SK-N-SH (cell line): Measurements from ENCODE around the gene CEP170. TPM values are rescaled to one million over a fixed set of nuclear protein-coding genes. Genes with fewer than 3 reads are reported as not detected.

Experiments
- CTCF ChIA-PET: fragments of 300-600, 350-600 bp; formaldehyde crosslinking; extraction: SDS; loops from one replicate; lab custom pipeline; 2021; lab: Yijun Ruan, JAX
- POLR2A ChIA-PET: fragments of 350-600 bp; sonication (Branson Sonifier 250); formaldehyde crosslinking; extraction: SDS; loops from one replicate; lab custom pipeline; 2020; ENCODE audit warnings: antibody characterized with exemption, inconsistent platforms; lab: Yijun Ruan, JAX
- DNase-seq: peaks from one replicate; pipeline ENCODE4 v3.0.0; 2012
- H2AFZ ChIP-seq: fragments of 200-600 bp; sonication (generic); 2 replicates; pipeline ENCODE4 v1.8.1; 2016; ENCODE audit warnings: antibody characterized with exemption, mild to moderate bottlenecking, low read depth
- H3F3A ChIP-seq: fragments of 200-600 bp; sonication (generic); replicated peaks from 2 replicates; pipeline ENCODE3; 2016; ENCODE audit warnings: antibody characterized with exemption, mild to moderate bottlenecking; ENCODE audit not compliant: insufficient read depth
- H3K27ac ChIP-seq, 2 experiments: fragments of 200-500 bp in 1 of 2; fragments of 200-600 bp in 1 of 2; sonication (Bioruptor generic) in 1 of 2; sonication (generic), shearing (Covaris generic) in 1 of 2; 2 replicates each; pipeline versions ENCODE4 v1.5.1 to v1.6.1; 2014 to 2016; ENCODE audit warnings: low read depth in 2 of 2, inconsistent platforms in 1 of 2, low read length in 1 of 2, mild to moderate bottlenecking in 1 of 2, mixed read lengths in 1 of 2
- H3K27me3 ChIP-seq: fragments of 200-600 bp; sonication (generic), shearing (Covaris generic); 2 replicates; pipeline ENCODE4 v1.6.1; 2016; ENCODE audit warnings: mixed run types; ENCODE audit not compliant: insufficient read depth
- H3K36me3 ChIP-seq, 2 experiments: fragments of 200-500 bp in 1 of 2; fragments of 200-600 bp in 1 of 2; sonication (Bioruptor generic) in 1 of 2; sonication (generic) in 1 of 2; replicated peaks in 1 of 2; 2 replicates each; pipeline versions ENCODE3 to v1.5.1; 2014 to 2016; ENCODE audit warnings: low read length in 1 of 2, mild to moderate bottlenecking in 1 of 2; ENCODE audit not compliant: insufficient read depth in 2 of 2, control insufficient read depth in 1 of 2
- H3K4me1 ChIP-seq, 2 experiments: fragments of 200-500 bp in 1 of 2; fragments of 200-600 bp in 1 of 2; sonication (Bioruptor generic) in 1 of 2; sonication (generic), shearing (Covaris generic) in 1 of 2; 2 replicates each; pipeline versions ENCODE4 v1.5.1 to v1.6.1; 2014 to 2016; ENCODE audit warnings: low read depth in 1 of 2, low read length in 1 of 2, mixed run types in 1 of 2; ENCODE audit not compliant: insufficient read depth in 2 of 2, control insufficient read depth in 1 of 2
- H3K4me2 ChIP-seq: fragments of 200-600 bp; sonication (generic), shearing (Covaris generic); 2 replicates; pipeline ENCODE4 v1.6.1; 2017; ENCODE audit warnings: mixed run types
- H3K4me3 ChIP-seq, 2 experiments: fragments of 200-500 bp in 1 of 2; fragments of 200-600 bp in 1 of 2; sonication (Bioruptor generic) in 1 of 2; sonication (generic), shearing (Covaris generic) in 1 of 2; 2 replicates each; pipeline versions ENCODE4 v1.5.1 to v1.8.1; 2014 to 2016; ENCODE audit warnings: low read depth in 2 of 2, inconsistent platforms in 1 of 2, low read length in 1 of 2, mild to moderate bottlenecking in 1 of 2, mixed read lengths in 1 of 2, moderate library complexity in 1 of 2
- H3K79me2 ChIP-seq: fragments of 200-600 bp; sonication (generic); 2 replicates; pipeline ENCODE4 v1.8.1; 2017; ENCODE audit warnings: mild to moderate bottlenecking; ENCODE audit not compliant: insufficient read depth
- H3K9ac ChIP-seq: fragments of 200-600 bp; sonication (generic); 2 replicates; pipeline ENCODE4 v1.6.1; 2017; ENCODE audit warnings: mixed run types
- H3K9me2 ChIP-seq: fragments of 200-600 bp; sonication (generic); 2 replicates; pipeline ENCODE4 v1.6.1; 2017; ENCODE audit warnings: mixed run types
- H3K9me3 ChIP-seq: fragments of 200-600 bp; sonication (generic); 2 replicates; pipeline ENCODE4 v1.6.1; 2017; ENCODE audit warnings: mixed run types, mild to moderate bottlenecking, moderate library complexity
- H4K20me1 ChIP-seq: fragments of 200-600 bp; sonication (generic); 2 replicates; pipeline ENCODE4 v1.6.1; 2017; ENCODE audit warnings: mild to moderate bottlenecking, mixed run types; ENCODE audit not compliant: insufficient read depth
- CHD2 ChIP-seq: fragments of 150-350 bp; IDR thresholded peaks from 2 replicates; pipeline ENCODE4 v1.6.1; 2018; ENCODE audit warnings: low read length; ENCODE audit not compliant: partially characterized antibody
- ELF1 ChIP-seq: IDR thresholded peaks from 2 replicates; pipeline ENCODE4 v1.4.0; 2012
- FOSL2 ChIP-seq: IDR thresholded peaks from 2 replicates; pipeline ENCODE4 v1.4.0; 2012; ENCODE audit warnings: low read depth, mild to moderate bottlenecking, moderate library complexity, borderline replicate concordance
- FOXJ3 ChIP-seq: sonication (generic); formaldehyde crosslinking; IDR thresholded peaks from 2 replicates; pipeline ENCODE4 v1.5.1; 2020; ENCODE audit warnings: mild to moderate bottlenecking, missing genetic modification reagents
- GATA2 ChIP-seq: sonication (generic); formaldehyde crosslinking; IDR thresholded peaks from 2 replicates; pipeline ENCODE4 v1.5.0; 2020; ENCODE audit warnings: mild to moderate bottlenecking, missing genetic modification reagents
- JUND ChIP-seq: IDR thresholded peaks from 2 replicates; pipeline ENCODE4 v1.4.0; 2012
- MXI1 ChIP-seq: IDR thresholded peaks from 2 replicates; pipeline ENCODE4 v1.6.1; 2012; ENCODE audit warnings: mild to moderate bottlenecking, low read depth, low read length, improper control_type of control experiment
- NFIC ChIP-seq: IDR thresholded peaks from 2 replicates; pipeline ENCODE4 v1.4.0; 2012; ENCODE audit warnings: borderline replicate concordance
- NRF1 ChIP-seq: IDR thresholded peaks from 2 replicates; pipeline ENCODE4 v1.6.1; 2012; ENCODE audit warnings: low read depth, mild to moderate bottlenecking, low read length
- POLR2AphosphoS5 ChIP-seq: IDR thresholded peaks from 2 replicates; pipeline ENCODE4 v1.6.1; 2012; ENCODE audit warnings: low read depth, low read length
- RAD21 ChIP-seq: IDR thresholded peaks from 2 replicates; pipeline ENCODE4 v1.6.1; 2012; ENCODE audit warnings: mild to moderate bottlenecking, low read length
- RCOR1 ChIP-seq: fragments of 150-350 bp; IDR thresholded peaks from 2 replicates; pipeline ENCODE4 v1.6.1; 2017; ENCODE audit warnings: antibody characterized with exemption, low read length
- TCF12 ChIP-seq: IDR thresholded peaks from 2 replicates; pipeline ENCODE4 v1.4.0; 2012
- TEAD4 ChIP-seq: IDR thresholded peaks from 2 replicates; pipeline ENCODE4 v1.4.0; 2012; ENCODE audit warnings: mild to moderate bottlenecking, borderline replicate concordance; ENCODE audit not compliant: insufficient read depth
- WGBS: methylation state at CpG from one replicate; pipeline ENCODE4 v1.1.6; 2017; ENCODE audit warnings: low lambda C conversion rate; 5-methylcytosine and 5-hydroxymethylcytosine counted together
- polyA plus RNA-seq, 3 experiments: library from polyadenylated mRNA; depleted of rRNA; stranded (reverse); fragments of >200 nt; gene quantifications; 2 replicates each; pipeline ENCODE4 v1.2.3, GENCODE V29; 2012
- TF ChIP-seq, protein P1 (sequence below): IDR thresholded peaks from 2 replicates; pipeline ENCODE4 v1.4.0; 2012; ENCODE audit warnings: low read depth, borderline replicate concordance
- TF ChIP-seq, protein P2 (sequence below): fragments of 200-600 bp; sonication (generic); IDR thresholded peaks from 2 replicates; pipeline ENCODE4 v1.6.1; 2017; ENCODE audit warnings: antibody characterized with exemption, mild to moderate bottlenecking, moderate library complexity
- TF ChIP-seq, protein P3 (sequence below): IDR thresholded peaks from 2 replicates; pipeline ENCODE4 v1.4.0; 2012; ENCODE audit warnings: low read depth

CEP170 gene
- polyA plus RNA-seq, 1 of the 3 experiments (the other 2 are of a cell fraction), result 67.2 TPM

DNA sequence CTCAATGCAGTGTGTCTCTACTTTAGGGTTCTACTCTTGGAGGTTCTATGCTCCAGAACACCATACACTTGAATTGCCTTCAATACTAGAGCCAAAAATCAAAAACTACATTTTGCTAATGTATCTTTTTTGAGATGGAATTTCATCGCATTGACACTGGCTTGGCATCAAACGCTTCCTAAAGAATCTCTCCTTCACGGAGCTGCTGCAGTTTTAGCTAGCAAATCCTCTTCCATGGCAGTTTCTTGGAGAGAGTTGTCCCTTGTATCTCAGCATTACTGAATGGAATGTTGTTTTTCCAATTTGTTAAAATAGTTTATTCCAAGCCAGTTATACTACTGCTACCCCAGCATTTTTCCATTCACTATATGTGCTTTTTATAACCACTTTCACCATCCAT is 18.4 kb upstream of the CEP170 start:
- H3F3A ChIP-seq, result peaks cover 31% of the 10 kb centered on the region
- H3K79me2 ChIP-seq, result peaks cover 49% of the 10 kb centered on the region
- H2AFZ ChIP-seq, result no peak overlapping the region
- no peak for TF ChIP-seq MXI1
- TF ChIP-seq FOSL2, result no peak
- TF ChIP-seq, protein P1, sequence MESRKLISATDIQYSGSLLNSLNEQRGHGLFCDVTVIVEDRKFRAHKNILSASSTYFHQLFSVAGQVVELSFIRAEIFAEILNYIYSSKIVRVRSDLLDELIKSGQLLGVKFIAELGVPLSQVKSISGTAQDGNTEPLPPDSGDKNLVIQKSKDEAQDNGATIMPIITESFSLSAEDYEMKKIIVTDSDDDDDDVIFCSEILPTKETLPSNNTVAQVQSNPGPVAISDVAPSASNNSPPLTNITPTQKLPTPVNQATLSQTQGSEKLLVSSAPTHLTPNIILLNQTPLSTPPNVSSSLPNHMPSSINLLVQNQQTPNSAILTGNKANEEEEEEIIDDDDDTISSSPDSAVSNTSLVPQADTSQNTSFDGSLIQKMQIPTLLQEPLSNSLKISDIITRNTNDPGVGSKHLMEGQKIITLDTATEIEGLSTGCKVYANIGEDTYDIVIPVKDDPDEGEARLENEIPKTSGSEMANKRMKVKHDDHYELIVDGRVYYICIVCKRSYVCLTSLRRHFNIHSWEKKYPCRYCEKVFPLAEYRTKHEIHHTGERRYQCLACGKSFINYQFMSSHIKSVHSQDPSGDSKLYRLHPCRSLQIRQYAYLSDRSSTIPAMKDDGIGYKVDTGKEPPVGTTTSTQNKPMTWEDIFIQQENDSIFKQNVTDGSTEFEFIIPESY, result no peak
- TF ChIP-seq NFIC, result no peak
- TF ChIP-seq TCF12, result no peak
- TF ChIP-seq, protein P2, sequence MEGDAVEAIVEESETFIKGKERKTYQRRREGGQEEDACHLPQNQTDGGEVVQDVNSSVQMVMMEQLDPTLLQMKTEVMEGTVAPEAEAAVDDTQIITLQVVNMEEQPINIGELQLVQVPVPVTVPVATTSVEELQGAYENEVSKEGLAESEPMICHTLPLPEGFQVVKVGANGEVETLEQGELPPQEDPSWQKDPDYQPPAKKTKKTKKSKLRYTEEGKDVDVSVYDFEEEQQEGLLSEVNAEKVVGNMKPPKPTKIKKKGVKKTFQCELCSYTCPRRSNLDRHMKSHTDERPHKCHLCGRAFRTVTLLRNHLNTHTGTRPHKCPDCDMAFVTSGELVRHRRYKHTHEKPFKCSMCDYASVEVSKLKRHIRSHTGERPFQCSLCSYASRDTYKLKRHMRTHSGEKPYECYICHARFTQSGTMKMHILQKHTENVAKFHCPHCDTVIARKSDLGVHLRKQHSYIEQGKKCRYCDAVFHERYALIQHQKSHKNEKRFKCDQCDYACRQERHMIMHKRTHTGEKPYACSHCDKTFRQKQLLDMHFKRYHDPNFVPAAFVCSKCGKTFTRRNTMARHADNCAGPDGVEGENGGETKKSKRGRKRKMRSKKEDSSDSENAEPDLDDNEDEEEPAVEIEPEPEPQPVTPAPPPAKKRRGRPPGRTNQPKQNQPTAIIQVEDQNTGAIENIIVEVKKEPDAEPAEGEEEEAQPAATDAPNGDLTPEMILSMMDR, result no peak
- no peak for TF ChIP-seq JUND
- TF ChIP-seq TEAD4, result no peak
- TF ChIP-seq NRF1, result no peak
- TF ChIP-seq CHD2, result no peak
- TF ChIP-seq POLR2AphosphoS5, result no peak
- TF ChIP-seq RAD21, result no peak
- no peak for TF ChIP-seq FOXJ3 (CRISPR knock-in tag)
- TF ChIP-seq ELF1, result no peak
- TF ChIP-seq, protein P3, sequence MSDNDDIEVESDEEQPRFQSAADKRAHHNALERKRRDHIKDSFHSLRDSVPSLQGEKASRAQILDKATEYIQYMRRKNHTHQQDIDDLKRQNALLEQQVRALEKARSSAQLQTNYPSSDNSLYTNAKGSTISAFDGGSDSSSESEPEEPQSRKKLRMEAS, result no peak
- no peak for TF ChIP-seq RCOR1
- TF ChIP-seq GATA2, result no peak
- H3K4me1 ChIP-seq, result peaks cover 13 to 23% of the 10 kb centered on the region in 2 experiments
- CTCF ChIA-PET, result no interaction called here
- POLR2A ChIA-PET, result interaction anchor here (2.4 kb wide), 1 partner anchor 18 kb away, joined by 9 read pairs; the partner anchor contains the start of genes CEP170 and SDCCAG8
- no peaks in the 10 kb centered on the region for H4K20me1 ChIP-seq
- H3K4me2 ChIP-seq, result no peak overlapping the region
- peaks cover 51 to 52% of the 10 kb centered on the region in 2 experiments for H3K36me3 ChIP-seq
- H3K27me3 ChIP-seq, result no peaks in the 10 kb centered on the region
- no peak overlapping the region for H3K27ac ChIP-seq
- H3K9ac ChIP-seq, result no peak overlapping the region
- peaks cover 10% of the 10 kb centered on the region; the same call in 1 of the 2 replicates for H3K9me3 ChIP-seq
- 93% methylated on average over 3 of the region's 3 CpGs for WGBS
- no peaks in the 10 kb centered on the region for H3K9me2 ChIP-seq
- no peak for DNase-seq
- H3K4me3 ChIP-seq, result no peak overlapping the region
